Astrocyte (in vitro differentiated cells and primary cell): ENCODE data around the gene LCN10.

Source experiments
- EZH2 ChIP-seq: IDR thresholded peaks from 2 replicates; pipeline ENCODE4 v1.6.1; 2012; ENCODE audit warnings: mild to moderate bottlenecking, low read length, inconsistent platforms; ENCODE audit not compliant: insufficient read depth
- TF ChIP-seq, protein P1 (sequence below): IDR thresholded peaks from 2 replicates; pipeline ENCODE4 v1.5.1; 2011; ENCODE audit warnings: low read depth, mild to moderate bottlenecking, inconsistent platforms, low read length, moderate library complexity; ENCODE audit not compliant: insufficient read depth

DNA sequence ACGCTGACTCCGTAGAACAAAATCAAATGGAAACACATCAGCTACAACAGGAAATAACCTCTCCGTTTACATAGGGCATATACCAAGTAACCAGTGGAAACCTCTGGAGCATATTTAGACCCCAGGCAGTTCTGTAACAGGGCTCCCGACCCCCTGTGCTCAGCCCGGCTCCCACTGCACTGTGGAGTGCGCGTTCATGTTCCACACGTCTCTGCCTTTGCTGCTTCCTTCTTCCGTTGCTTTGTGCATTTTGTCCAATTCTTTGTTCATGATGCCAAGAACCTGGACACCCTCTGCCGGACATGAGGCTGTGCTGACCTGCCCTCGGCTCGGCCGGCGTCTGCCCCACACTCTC lies 49.6 kb downstream of the LCN10 start:
- TF ChIP-seq, protein P1, sequence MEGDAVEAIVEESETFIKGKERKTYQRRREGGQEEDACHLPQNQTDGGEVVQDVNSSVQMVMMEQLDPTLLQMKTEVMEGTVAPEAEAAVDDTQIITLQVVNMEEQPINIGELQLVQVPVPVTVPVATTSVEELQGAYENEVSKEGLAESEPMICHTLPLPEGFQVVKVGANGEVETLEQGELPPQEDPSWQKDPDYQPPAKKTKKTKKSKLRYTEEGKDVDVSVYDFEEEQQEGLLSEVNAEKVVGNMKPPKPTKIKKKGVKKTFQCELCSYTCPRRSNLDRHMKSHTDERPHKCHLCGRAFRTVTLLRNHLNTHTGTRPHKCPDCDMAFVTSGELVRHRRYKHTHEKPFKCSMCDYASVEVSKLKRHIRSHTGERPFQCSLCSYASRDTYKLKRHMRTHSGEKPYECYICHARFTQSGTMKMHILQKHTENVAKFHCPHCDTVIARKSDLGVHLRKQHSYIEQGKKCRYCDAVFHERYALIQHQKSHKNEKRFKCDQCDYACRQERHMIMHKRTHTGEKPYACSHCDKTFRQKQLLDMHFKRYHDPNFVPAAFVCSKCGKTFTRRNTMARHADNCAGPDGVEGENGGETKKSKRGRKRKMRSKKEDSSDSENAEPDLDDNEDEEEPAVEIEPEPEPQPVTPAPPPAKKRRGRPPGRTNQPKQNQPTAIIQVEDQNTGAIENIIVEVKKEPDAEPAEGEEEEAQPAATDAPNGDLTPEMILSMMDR: no peak
- TF ChIP-seq EZH2: no peak
